Keratinocyte (primary cell): Measurements from ENCODE around the gene MAPK7.
A peak's percentile ranks its signal among the peaks of the same experiment; 100 is the strongest.

Experiments used
- CTCF ChIP-seq, 3 experiments: IDR thresholded peaks in 1 of 3; conservative IDR thresholded peaks in 1 of 3; optimal IDR thresholded peaks in 1 of 3; 2 replicates in 2 of 3; 3 replicates in 1 of 3; pipeline versions ENCODE3 to v1.5.1; 2011; ENCODE audit warnings: low read length in 3 of 3, mild to moderate bottlenecking in 3 of 3, moderate library complexity in 2 of 3, control low read depth in 1 of 3, inconsistent platforms in 1 of 3; ENCODE audit not compliant: insufficient read depth in 2 of 3; ENCODE audit errors: extremely low read depth in 1 of 3
- EZH2 ChIP-seq: IDR thresholded peaks from one replicate; pipeline ENCODE4 v1.6.1; 2012; ENCODE audit warnings: inconsistent platforms, mild to moderate bottlenecking, low read length, moderate library complexity

- peak; percentile 55 to 63 (median 57) for TF ChIP-seq CTCF (optimal IDR thresholded peaks at IDR 0.05 in 1 of 3, IDR thresholded peaks at IDR 0.05 in 1 of 3, conservative IDR thresholded peaks at IDR 0.05 in 1 of 3; ENCODE audit: extremely low read depth in 1 of 3, insufficient read depth in 2 of 3, low read length in 3 of 3)
- TF ChIP-seq EZH2 = no peak
Observed at GRCh38 chr17:19338031-19338990, 40.0 kb upstream of the MAPK7 start.
